ENCODE measurements around the gene ENPP3.
A peak's percentile ranks its signal among the peaks of the same experiment; 100 is the strongest.

The ENPP3 gene

GRCh38 chr6:131642987-131643611, 6.0 kb downstream of the ENPP3 start:
- DNase-seq = no peak

GRCh38 chr6:131643855-131644460, 6.9 kb downstream of the ENPP3 start:
- DNase-seq = no peak

- no peak for DNase-seq
These were observed 7.8 kb downstream of the ENPP3 start for GRCh38 chr6:131644921-131645320.

- no peak for DNase-seq
These were observed 8.7 kb downstream of the ENPP3 start for GRCh38 chr6:131645846-131646245.

- no peak for DNase-seq
These were observed 9.2 kb downstream of the ENPP3 start for GRCh38 chr6:131646249-131646670.

- no peak for DNase-seq
These were observed 14.7 kb downstream of the ENPP3 start for GRCh38 chr6:131651782-131652181.

- no peak for DNase-seq
These were observed 15.4 kb downstream of the ENPP3 start for GRCh38 chr6:131652472-131652871.

- DNase-seq = no peak
These were observed 17.2 kb downstream of the ENPP3 start for GRCh38 chr6:131654326-131654725.

- no peak for DNase-seq
These were observed 18.3 kb downstream of the ENPP3 start for GRCh38 chr6:131655387-131655786.

GRCh38 chr6:131655951-131656350, 18.8 kb downstream of the ENPP3 start:
- DNase-seq = no peak

- DNase-seq = no peak
These were observed 19.6 kb downstream of the ENPP3 start for GRCh38 chr6:131656667-131657066.

- DNase-seq = no peak
These were observed 20.1 kb downstream of the ENPP3 start for GRCh38 chr6:131657222-131657621.

- no peak for DNase-seq
These were observed 20.6 kb downstream of the ENPP3 start for GRCh38 chr6:131657630-131658111.

GRCh38 chr6:131658287-131658686, 21.2 kb downstream of the ENPP3 start:
- DNase-seq = no peak

- DNase-seq = no peak
These were observed 23.1 kb downstream of the ENPP3 start for GRCh38 chr6:131660195-131660594.

GRCh38 chr6:131663578-131664165, 26.6 kb downstream of the ENPP3 start:
- no peak for DNase-seq

GRCh38 chr6:131669891-131670290, 32.8 kb downstream of the ENPP3 start:
- no peak for DNase-seq

GRCh38 chr6:131673184-131673583, 36.1 kb downstream of the ENPP3 start:
- no peak for DNase-seq

GRCh38 chr6:131678442-131678841, 41.3 kb downstream of the ENPP3 start:
- DNase-seq = no peak

- DNase-seq = no peak
These were observed 43.8 kb downstream of the ENPP3 start for GRCh38 chr6:131680868-131681267.

- no peak for DNase-seq
These were observed 44.5 kb downstream of the ENPP3 start for GRCh38 chr6:131681585-131681984.

- DNase-seq = no peak
These were observed 45.3 kb downstream of the ENPP3 start for GRCh38 chr6:131682442-131682841.

- peak in 1 of 2 donors; percentile 52 for DNase-seq
These were observed 46.4 kb downstream of the ENPP3 start for GRCh38 chr6:131683479-131683878.

GRCh38 chr6:131685266-131685780, 48.2 kb downstream of the ENPP3 start:
- peak in 1 of 2 donors; percentile 19 for DNase-seq
